ENCODE results near the gene PHF24. TPM values are rescaled to one million over a fixed set of nuclear protein-coding genes. Genes with fewer than 3 reads are reported as not detected.

PHF24 gene
- total RNA-seq, 3 donors from 2014 or later (not counting 1 experiment from before 2014, with no cell fraction given) = not detected

- no peaks in the 10 kb centered on the region for H3K9me3 ChIP-seq (ENCODE audit: control insufficient read depth, insufficient read depth, low read length)
- Mint-ChIP-seq H3K27ac (no peak overlapping the region), H3K27me3 (ENCODE audit: low read depth in 2 of 2) (peaks cover 43 to 68% of the 10 kb centered on the region in 2 donors), H3K9me3 (no peaks in the 10 kb centered on the region), H3K4me3 (no peak overlapping the region), H3K4me1 (no peaks in the 10 kb centered on the region), H3K36me3 (no peaks in the 10 kb centered on the region)
- no peak overlapping the region for H3K4me3 ChIP-seq (ENCODE audit: low read length)
- no peak overlapping the region for H3K27ac ChIP-seq (ENCODE audit: low read length)
- DNase-seq = no peak
- H3K4me1 ChIP-seq (ENCODE audit: control insufficient read depth, insufficient read depth, low read length) = peaks cover 5% of the 10 kb centered on the region
- intact Hi-C loops (cut with micrococcal nuclease) = no loop called here
- H3K36me3 ChIP-seq (ENCODE audit: control insufficient read depth, insufficient read depth, low read length) = no peaks in the 10 kb centered on the region
- no peak for ATAC-seq
- H3K27me3 ChIP-seq (ENCODE audit: control insufficient read depth, insufficient read depth, low read length) = peaks cover 39% of the 10 kb centered on the region
- WGBS (ENCODE audit: insufficient coverage) = 51% methylated on average over 5 of the region's 5 CpGs
- no peak for TF ChIP-seq CTCF (IDR thresholded peaks at IDR 0.05)
These were observed 3.7 kb downstream of the PHF24 start for GRCh38 chr9:34961574-34962490.

- Mint-ChIP-seq H3K27me3 (ENCODE audit: low read depth in 2 of 2) (peaks cover 44 to 75% of the 10 kb centered on the region in 2 donors), H3K4me3 (no peak overlapping the region), H3K9me3 (no peaks in the 10 kb centered on the region), H3K36me3 (no peaks in the 10 kb centered on the region), H3K27ac (no peak overlapping the region), H3K4me1 (no peaks in the 10 kb centered on the region)
- H3K36me3 ChIP-seq (ENCODE audit: control insufficient read depth, insufficient read depth, low read length) = no peaks in the 10 kb centered on the region
- DNase-seq (no peak), ATAC-seq (no peak)
- intact Hi-C loops (cut with micrococcal nuclease) = no loop called here
- H3K4me3 ChIP-seq (ENCODE audit: low read length) = no peak overlapping the region
- no peak for TF ChIP-seq CTCF (IDR thresholded peaks at IDR 0.05)
- no peak overlapping the region for H3K27ac ChIP-seq (ENCODE audit: low read length)
- peaks cover 36% of the 10 kb centered on the region for H3K27me3 ChIP-seq (ENCODE audit: control insufficient read depth, insufficient read depth, low read length)
- H3K4me1 ChIP-seq (ENCODE audit: control insufficient read depth, insufficient read depth, low read length) = peaks cover 5% of the 10 kb centered on the region
- no peaks in the 10 kb centered on the region for H3K9me3 ChIP-seq (ENCODE audit: control insufficient read depth, insufficient read depth, low read length)
- WGBS (ENCODE audit: insufficient coverage) = 88% methylated on average over 3 of the region's 3 CpGs
These were observed 4.5 kb downstream of the PHF24 start for GRCh38 chr9:34962546-34962945.

DNA sequence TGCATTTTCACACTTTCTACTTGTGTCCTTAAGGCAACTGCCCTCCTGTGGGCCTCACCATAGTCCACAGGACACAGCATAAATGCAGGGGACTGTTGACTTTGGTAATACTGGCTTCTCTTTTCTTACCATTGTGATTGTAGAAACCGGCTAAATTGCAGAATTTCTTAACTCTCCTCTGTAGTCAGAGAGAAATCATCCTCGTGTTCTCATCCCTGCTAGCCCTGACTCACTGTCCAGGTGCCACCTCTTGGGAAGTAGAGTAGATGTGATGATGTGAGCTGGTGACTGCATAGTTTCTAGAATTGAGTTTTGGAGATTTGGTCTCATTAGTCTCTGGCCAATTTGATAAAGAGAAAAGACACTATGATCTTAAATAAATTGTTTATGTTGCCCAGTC is 5.5 kb downstream of the PHF24 start:
- intact Hi-C loops (cut with micrococcal nuclease) = no loop called here
- no peak for TF ChIP-seq CTCF (IDR thresholded peaks at IDR 0.05)
- 92% methylated on average over 2 of the region's 2 CpGs for WGBS (ENCODE audit: insufficient coverage)
- H3K27ac ChIP-seq (ENCODE audit: low read length) = no peak overlapping the region
- no peak overlapping the region for H3K4me3 ChIP-seq (ENCODE audit: low read length)
- no peaks in the 10 kb centered on the region for H3K9me3 ChIP-seq (ENCODE audit: control insufficient read depth, insufficient read depth, low read length)
- no peaks in the 10 kb centered on the region for H3K36me3 ChIP-seq (ENCODE audit: control insufficient read depth, insufficient read depth, low read length)
- Mint-ChIP-seq H3K4me3 (no peak overlapping the region), H3K36me3 (no peaks in the 10 kb centered on the region), H3K9me3 (no peaks in the 10 kb centered on the region), H3K27me3 (ENCODE audit: low read depth in 2 of 2) (peaks cover 45 to 78% of the 10 kb centered on the region in 2 donors), H3K4me1 (no peaks in the 10 kb centered on the region), H3K27ac (no peak overlapping the region)
- H3K4me1 ChIP-seq (ENCODE audit: control insufficient read depth, insufficient read depth, low read length) = peaks cover 2% of the 10 kb centered on the region
- DNase-seq (no peak), ATAC-seq (no peak)
- H3K27me3 ChIP-seq (ENCODE audit: control insufficient read depth, insufficient read depth, low read length) = peaks cover 34% of the 10 kb centered on the region

All from natural killer cell (primary cell).